WTC11 (cell line): Measurements from ENCODE around the gene RTEL1.

Experiments
- JUN ChIP-seq: sonication (generic); formaldehyde crosslinking; IDR thresholded peaks from 2 replicates; pipeline ENCODE4 v1.8.0; 2023; ENCODE audit warnings: mild to moderate bottlenecking, missing genetic modification reagents
- TEAD4 ChIP-seq: sonication (generic); formaldehyde crosslinking; IDR thresholded peaks from 2 replicates; pipeline ENCODE4 v1.8.0; 2022; ENCODE audit warnings: mild to moderate bottlenecking, missing genetic modification reagents
- TF ChIP-seq, protein P1 (sequence below): sonication (generic); formaldehyde crosslinking; IDR thresholded peaks from 2 replicates; pipeline ENCODE4 v1.8.1; 2022; ENCODE audit warnings: low read depth, mild to moderate bottlenecking, moderate library complexity, missing genetic modification reagents, borderline replicate concordance
- TF ChIP-seq, protein P2 (sequence below): sonication (generic); formaldehyde crosslinking; IDR thresholded peaks from 2 replicates; pipeline ENCODE4 v1.8.0; 2022; ENCODE audit warnings: mild to moderate bottlenecking, missing genetic modification reagents
- TF ChIP-seq, protein P3 (sequence below): fragments of 200-600 bp; IDR thresholded peaks from 2 replicates; pipeline ENCODE4 v1.8.0; 2022; ENCODE audit warnings: antibody characterized with exemption
- TF ChIP-seq, protein P4 (sequence below): sonication (generic); formaldehyde crosslinking; conservative IDR thresholded peaks from 2 replicates; pipeline ENCODE4 v1.8.1; 2022; ENCODE audit warnings: mild to moderate bottlenecking, missing genetic modification reagents
- TF ChIP-seq, protein P5 (sequence below): sonication (generic); formaldehyde crosslinking; IDR thresholded peaks from 2 replicates; pipeline ENCODE4 v1.8.0; 2023; ENCODE audit warnings: mild to moderate bottlenecking, missing genetic modification reagents

DNA sequence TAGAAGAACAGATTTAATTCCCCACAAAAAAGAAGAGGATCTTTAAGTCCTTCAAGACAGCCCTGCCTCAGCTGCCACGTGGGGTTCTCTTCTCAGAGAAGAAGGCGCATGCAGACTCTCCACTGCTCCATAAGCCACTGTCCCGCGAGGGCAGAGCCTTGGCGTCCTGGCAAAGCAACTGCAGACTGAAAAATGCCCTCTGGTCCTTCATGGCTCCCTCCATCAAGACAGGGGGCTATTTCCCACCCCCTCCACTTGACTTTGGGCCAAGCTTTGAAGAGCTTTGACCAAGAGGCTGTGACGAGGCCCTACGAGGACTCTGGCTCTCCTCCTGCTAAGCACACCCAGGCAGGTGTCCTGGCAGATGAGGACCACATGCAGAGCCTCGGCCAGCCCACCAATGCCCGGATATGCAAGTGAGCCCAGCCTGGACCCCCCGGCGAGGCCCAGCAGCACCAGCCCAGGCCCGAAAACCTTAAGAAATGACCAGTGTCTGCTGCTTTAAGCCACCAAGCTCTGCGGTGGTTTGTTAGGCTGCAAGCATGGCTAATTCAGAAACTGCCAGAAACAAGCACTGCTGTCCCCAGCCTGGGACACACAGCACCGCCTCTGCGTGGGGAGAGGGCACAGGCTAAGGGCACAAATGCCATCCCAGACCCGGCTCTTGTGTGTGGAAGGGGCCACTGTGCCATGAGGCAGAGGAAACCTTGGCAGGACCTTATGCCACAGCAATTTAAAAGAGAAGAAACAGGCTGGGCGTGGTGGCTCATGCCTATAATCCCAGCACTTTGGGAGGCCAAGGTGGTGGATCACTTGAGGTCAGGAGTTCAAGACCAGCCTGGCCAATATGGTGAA is 47.3 kb upstream of the RTEL1 start:
- TF ChIP-seq, protein P1, sequence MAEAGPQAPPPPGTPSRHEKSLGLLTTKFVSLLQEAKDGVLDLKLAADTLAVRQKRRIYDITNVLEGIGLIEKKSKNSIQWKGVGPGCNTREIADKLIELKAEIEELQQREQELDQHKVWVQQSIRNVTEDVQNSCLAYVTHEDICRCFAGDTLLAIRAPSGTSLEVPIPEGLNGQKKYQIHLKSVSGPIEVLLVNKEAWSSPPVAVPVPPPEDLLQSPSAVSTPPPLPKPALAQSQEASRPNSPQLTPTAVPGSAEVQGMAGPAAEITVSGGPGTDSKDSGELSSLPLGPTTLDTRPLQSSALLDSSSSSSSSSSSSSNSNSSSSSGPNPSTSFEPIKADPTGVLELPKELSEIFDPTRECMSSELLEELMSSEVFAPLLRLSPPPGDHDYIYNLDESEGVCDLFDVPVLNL (CRISPR knock-in tag), result no peak
- TF ChIP-seq, protein P2, sequence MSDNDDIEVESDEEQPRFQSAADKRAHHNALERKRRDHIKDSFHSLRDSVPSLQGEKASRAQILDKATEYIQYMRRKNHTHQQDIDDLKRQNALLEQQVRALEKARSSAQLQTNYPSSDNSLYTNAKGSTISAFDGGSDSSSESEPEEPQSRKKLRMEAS (CRISPR knock-in tag), result no peak
- TF ChIP-seq, protein P3, sequence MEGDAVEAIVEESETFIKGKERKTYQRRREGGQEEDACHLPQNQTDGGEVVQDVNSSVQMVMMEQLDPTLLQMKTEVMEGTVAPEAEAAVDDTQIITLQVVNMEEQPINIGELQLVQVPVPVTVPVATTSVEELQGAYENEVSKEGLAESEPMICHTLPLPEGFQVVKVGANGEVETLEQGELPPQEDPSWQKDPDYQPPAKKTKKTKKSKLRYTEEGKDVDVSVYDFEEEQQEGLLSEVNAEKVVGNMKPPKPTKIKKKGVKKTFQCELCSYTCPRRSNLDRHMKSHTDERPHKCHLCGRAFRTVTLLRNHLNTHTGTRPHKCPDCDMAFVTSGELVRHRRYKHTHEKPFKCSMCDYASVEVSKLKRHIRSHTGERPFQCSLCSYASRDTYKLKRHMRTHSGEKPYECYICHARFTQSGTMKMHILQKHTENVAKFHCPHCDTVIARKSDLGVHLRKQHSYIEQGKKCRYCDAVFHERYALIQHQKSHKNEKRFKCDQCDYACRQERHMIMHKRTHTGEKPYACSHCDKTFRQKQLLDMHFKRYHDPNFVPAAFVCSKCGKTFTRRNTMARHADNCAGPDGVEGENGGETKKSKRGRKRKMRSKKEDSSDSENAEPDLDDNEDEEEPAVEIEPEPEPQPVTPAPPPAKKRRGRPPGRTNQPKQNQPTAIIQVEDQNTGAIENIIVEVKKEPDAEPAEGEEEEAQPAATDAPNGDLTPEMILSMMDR, result no peak
- TF ChIP-seq, protein P4, sequence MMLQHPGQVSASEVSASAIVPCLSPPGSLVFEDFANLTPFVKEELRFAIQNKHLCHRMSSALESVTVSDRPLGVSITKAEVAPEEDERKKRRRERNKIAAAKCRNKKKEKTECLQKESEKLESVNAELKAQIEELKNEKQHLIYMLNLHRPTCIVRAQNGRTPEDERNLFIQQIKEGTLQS (CRISPR knock-in tag), result no peak
- TF ChIP-seq TEAD4 (CRISPR knock-in tag) (no peak), JUN (no peak)
- TF ChIP-seq, protein P5, sequence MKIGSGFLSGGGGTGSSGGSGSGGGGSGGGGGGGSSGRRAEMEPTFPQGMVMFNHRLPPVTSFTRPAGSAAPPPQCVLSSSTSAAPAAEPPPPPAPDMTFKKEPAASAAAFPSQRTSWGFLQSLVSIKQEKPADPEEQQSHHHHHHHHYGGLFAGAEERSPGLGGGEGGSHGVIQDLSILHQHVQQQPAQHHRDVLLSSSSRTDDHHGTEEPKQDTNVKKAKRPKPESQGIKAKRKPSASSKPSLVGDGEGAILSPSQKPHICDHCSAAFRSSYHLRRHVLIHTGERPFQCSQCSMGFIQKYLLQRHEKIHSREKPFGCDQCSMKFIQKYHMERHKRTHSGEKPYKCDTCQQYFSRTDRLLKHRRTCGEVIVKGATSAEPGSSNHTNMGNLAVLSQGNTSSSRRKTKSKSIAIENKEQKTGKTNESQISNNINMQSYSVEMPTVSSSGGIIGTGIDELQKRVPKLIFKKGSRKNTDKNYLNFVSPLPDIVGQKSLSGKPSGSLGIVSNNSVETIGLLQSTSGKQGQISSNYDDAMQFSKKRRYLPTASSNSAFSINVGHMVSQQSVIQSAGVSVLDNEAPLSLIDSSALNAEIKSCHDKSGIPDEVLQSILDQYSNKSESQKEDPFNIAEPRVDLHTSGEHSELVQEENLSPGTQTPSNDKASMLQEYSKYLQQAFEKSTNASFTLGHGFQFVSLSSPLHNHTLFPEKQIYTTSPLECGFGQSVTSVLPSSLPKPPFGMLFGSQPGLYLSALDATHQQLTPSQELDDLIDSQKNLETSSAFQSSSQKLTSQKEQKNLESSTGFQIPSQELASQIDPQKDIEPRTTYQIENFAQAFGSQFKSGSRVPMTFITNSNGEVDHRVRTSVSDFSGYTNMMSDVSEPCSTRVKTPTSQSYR (CRISPR knock-in tag), result no peak
